ENCODE measurements around the gene DOLPP1.
A peak's percentile ranks its signal among the peaks of the same experiment; 100 is the strongest.

DNA sequence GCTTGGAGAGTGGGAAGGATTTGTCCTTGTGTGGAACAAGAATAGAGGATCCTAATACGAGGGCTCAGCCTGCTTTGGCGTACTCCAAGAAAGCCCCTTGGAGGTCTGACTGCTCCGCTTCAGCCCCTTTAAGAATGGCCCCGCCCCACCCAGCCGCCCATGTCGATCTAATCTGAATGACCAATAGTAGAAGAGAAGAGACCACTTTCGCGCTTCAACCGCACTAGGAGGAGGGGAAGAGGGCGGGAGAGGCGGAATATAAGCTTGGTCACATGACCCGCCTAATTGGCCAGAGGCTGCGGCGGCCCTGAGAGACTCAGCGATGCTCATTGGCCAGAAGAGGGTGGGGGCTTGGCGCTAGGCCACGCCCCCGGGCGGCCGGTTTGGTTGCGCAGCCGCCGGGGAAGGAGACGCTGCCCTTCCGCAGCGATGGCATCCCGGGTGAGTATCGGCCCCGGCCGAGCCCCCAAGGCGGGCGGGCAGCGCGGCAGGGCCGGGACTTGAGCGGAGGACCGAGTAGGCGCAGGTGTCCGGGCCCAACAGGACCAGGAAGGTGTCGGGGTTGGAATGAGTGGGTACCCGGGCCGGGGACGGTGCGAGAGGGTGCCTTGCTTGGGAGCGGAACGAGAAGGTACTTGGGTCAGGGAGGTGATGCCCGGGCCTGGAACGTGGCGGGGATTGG, 44.5 kb upstream of the DOLPP1 start, which contains the start of gene MIGA2:
- TF ChIP-seq POLR2A (IDR thresholded peaks at IDR 0.05) = peak; percentile 71 to 84
- TF ChIP-seq, protein P1, sequence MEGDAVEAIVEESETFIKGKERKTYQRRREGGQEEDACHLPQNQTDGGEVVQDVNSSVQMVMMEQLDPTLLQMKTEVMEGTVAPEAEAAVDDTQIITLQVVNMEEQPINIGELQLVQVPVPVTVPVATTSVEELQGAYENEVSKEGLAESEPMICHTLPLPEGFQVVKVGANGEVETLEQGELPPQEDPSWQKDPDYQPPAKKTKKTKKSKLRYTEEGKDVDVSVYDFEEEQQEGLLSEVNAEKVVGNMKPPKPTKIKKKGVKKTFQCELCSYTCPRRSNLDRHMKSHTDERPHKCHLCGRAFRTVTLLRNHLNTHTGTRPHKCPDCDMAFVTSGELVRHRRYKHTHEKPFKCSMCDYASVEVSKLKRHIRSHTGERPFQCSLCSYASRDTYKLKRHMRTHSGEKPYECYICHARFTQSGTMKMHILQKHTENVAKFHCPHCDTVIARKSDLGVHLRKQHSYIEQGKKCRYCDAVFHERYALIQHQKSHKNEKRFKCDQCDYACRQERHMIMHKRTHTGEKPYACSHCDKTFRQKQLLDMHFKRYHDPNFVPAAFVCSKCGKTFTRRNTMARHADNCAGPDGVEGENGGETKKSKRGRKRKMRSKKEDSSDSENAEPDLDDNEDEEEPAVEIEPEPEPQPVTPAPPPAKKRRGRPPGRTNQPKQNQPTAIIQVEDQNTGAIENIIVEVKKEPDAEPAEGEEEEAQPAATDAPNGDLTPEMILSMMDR (IDR thresholded peaks at IDR 0.05) = peak in 1 of 4 experiments; percentile 53
